Loucy (cell line): ENCODE results near the gene NRP1.

ENCODE experiments used
- EZH2phosphoT487 ChIP-seq: fragments of 200-600 bp; IDR thresholded peaks from 2 replicates; pipeline ENCODE4 v1.6.1; 2018; ENCODE audit warnings: antibody characterized with exemption, mild to moderate bottlenecking, moderate library complexity, borderline replicate concordance
- TF ChIP-seq, protein P1 (sequence below): fragments of 200-600 bp; sonication (generic); conservative IDR thresholded peaks from 2 replicates; pipeline ENCODE4 v1.5.1; 2014; ENCODE audit warnings: mild to moderate bottlenecking, antibody characterized with exemption, low read length

DNA sequence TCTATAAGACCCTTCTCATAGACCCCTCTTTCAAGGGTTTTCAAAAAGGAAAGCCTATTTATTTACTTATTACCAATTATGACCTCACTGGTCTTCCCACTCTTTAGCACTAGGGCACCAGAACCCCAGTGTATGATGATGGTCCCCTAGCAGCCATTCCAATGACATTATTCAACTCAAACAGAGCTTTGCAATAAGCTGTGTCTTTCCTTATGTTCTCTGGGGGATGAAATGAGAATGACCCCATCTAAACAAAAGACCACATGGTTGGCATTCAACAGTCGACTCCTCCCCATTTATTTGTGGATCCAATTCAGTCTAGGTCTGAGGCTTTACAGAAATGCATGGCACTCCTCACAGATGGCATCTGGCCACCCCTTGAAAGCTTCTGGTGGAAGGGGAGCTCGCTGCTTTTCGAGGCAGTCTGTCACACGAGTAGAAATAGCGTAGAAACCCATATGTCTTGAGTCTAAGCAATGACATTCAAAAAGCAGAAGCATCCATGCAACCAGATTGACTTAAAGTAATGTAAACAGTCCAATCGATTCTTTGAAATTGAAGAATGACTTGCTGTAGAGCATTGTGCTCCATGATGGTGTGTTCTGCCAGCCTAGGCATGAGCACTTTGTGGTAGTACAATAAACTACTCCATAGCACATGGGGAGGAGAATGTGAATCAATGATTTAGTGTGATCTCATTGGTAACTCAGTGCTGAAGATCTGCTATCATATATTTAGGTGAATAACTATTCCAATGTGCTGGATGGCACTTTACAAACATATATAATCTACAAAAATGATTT, 29.8 kb downstream of the NRP1 start:
- TF ChIP-seq, protein P1, sequence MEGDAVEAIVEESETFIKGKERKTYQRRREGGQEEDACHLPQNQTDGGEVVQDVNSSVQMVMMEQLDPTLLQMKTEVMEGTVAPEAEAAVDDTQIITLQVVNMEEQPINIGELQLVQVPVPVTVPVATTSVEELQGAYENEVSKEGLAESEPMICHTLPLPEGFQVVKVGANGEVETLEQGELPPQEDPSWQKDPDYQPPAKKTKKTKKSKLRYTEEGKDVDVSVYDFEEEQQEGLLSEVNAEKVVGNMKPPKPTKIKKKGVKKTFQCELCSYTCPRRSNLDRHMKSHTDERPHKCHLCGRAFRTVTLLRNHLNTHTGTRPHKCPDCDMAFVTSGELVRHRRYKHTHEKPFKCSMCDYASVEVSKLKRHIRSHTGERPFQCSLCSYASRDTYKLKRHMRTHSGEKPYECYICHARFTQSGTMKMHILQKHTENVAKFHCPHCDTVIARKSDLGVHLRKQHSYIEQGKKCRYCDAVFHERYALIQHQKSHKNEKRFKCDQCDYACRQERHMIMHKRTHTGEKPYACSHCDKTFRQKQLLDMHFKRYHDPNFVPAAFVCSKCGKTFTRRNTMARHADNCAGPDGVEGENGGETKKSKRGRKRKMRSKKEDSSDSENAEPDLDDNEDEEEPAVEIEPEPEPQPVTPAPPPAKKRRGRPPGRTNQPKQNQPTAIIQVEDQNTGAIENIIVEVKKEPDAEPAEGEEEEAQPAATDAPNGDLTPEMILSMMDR, result no peak
- no peak for TF ChIP-seq EZH2phosphoT487
